GM23338 (cell line): Measurements from ENCODE around the gene CDH23. TPM values are rescaled to one million over a fixed set of nuclear protein-coding genes. Genes with fewer than 3 reads are reported as not detected.

ENCODE experiments used
- ATAC-seq: fragments of 200-7000 bp; cut with Tn5 transposase; 3 replicates; pipeline ENCODE4 v1.9.1; 2020
- DNase-seq: peaks from one replicate; pipeline ENCODE4 v3.0.0-alpha.2; 2015; ENCODE audit warnings: low spot score
- H2AFZ ChIP-seq: fragments of 200-600 bp; sonication (generic); 2 replicates; pipeline ENCODE4 v1.8.0; 2016; ENCODE audit warnings: antibody characterized with exemption, mild to moderate bottlenecking, moderate library complexity
- H3F3A ChIP-seq: fragments of 200-600 bp; sonication (generic); replicated peaks from 2 replicates; pipeline ENCODE4 v1.8.0; 2017; ENCODE audit warnings: antibody characterized with exemption, mixed run types, low read depth
- H3K27ac ChIP-seq: fragments of 200-600 bp; sonication (generic); 2 replicates; pipeline ENCODE4 v1.6.1; 2016; ENCODE audit warnings: low read depth
- H3K27me3 ChIP-seq: fragments of 200-600 bp; sonication (generic); 2 replicates; pipeline ENCODE4 v1.8.0; 2016; ENCODE audit warnings: mild to moderate bottlenecking, mixed run types, moderate library complexity; ENCODE audit not compliant: insufficient read depth
- H3K36me3 ChIP-seq: fragments of 200-600 bp; sonication (generic); 2 replicates; pipeline ENCODE4 v1.8.0; 2016; ENCODE audit warnings: mild to moderate bottlenecking; ENCODE audit not compliant: insufficient read depth
- H3K4me1 ChIP-seq: fragments of 200-600 bp; sonication (generic); 2 replicates; pipeline ENCODE4 v1.8.0; 2016; ENCODE audit warnings: mild to moderate bottlenecking, moderate library complexity; ENCODE audit not compliant: insufficient read depth
- H3K4me2 ChIP-seq: fragments of 200-600 bp; sonication (generic); 2 replicates; pipeline ENCODE4 v1.7.1; 2017; ENCODE audit warnings: mixed run types
- H3K4me3 ChIP-seq: fragments of 200-600 bp; sonication (generic); 2 replicates; pipeline ENCODE4 v1.6.1; 2016; ENCODE audit warnings: mixed run types
- H3K79me2 ChIP-seq: fragments of 200-600 bp; sonication (generic); replicated peaks from 2 replicates; pipeline ENCODE4 v1.8.0; 2017; ENCODE audit warnings: mild to moderate bottlenecking; ENCODE audit not compliant: insufficient read depth
- H3K9me2 ChIP-seq: fragments of 200-600 bp; sonication (generic); 2 replicates; pipeline ENCODE4 v1.8.0; 2017; ENCODE audit not compliant: insufficient read depth
- H4K20me1 ChIP-seq: fragments of 200-600 bp; sonication (generic); replicated peaks from 2 replicates; pipeline ENCODE4 v1.8.0; 2017; ENCODE audit warnings: mild to moderate bottlenecking; ENCODE audit not compliant: insufficient read depth
- H3K27ac Mint-ChIP-seq: 2 replicates; pipeline ENCODE4 v1.8.0; 2020; ENCODE audit warnings: inconsistent platforms, mild to moderate bottlenecking, moderate library complexity, mixed read lengths
- H3K27me3 Mint-ChIP-seq: 3 replicates; pipeline ENCODE4 v1.8.0; 2022; ENCODE audit warnings: low read depth, mild to moderate bottlenecking, moderate library complexity, mixed read lengths, inconsistent platforms; ENCODE audit not compliant: insufficient read depth, poor library complexity
- H3K36me3 Mint-ChIP-seq: 3 replicates; pipeline ENCODE4 v1.8.0; 2021; ENCODE audit warnings: low read depth, mild to moderate bottlenecking, inconsistent platforms, moderate library complexity, mixed read lengths
- H3K4me1 Mint-ChIP-seq: 3 replicates; pipeline ENCODE4 v1.8.0; 2020; ENCODE audit warnings: mild to moderate bottlenecking, inconsistent platforms, mixed read lengths
- H3K4me3 Mint-ChIP-seq: 3 replicates; pipeline ENCODE4 v1.8.0; 2021; ENCODE audit warnings: moderate library complexity, mild to moderate bottlenecking, inconsistent platforms, mixed read lengths
- H3K9me3 Mint-ChIP-seq: 3 replicates; pipeline ENCODE4 v1.8.0; 2020; ENCODE audit warnings: moderate library complexity, mild to moderate bottlenecking, inconsistent platforms, mixed read lengths
- CREB1 ChIP-seq: fragments of 250-450 bp; sonication (Bioruptor Pico); IDR thresholded peaks from 2 replicates; pipeline ENCODE4 v1.5.0; 2020; ENCODE audit warnings: low read depth, mild to moderate bottlenecking, moderate library complexity
- EZH2 ChIP-seq: fragments of 200-600 bp; sonication (generic); IDR thresholded peaks from one replicate; pipeline ENCODE4 v1.8.0; 2017; ENCODE audit warnings: antibody characterized with exemption, mild to moderate bottlenecking, low read depth; ENCODE audit not compliant: unreplicated experiment
- EZH2phosphoT487 ChIP-seq: fragments of 200-600 bp; sonication (generic); IDR thresholded peaks from one replicate; pipeline ENCODE4 v1.8.1; 2018; ENCODE audit warnings: antibody characterized with exemption; ENCODE audit not compliant: unreplicated experiment
- JUNB ChIP-seq: IDR thresholded peaks from one replicate; pipeline ENCODE4 v1.6.1; 2016; ENCODE audit warnings: antibody characterized with exemption; ENCODE audit not compliant: unreplicated experiment
- POLR2AphosphoS5 ChIP-seq: IDR thresholded peaks from 2 replicates; pipeline ENCODE4 v1.6.1; 2016; ENCODE audit warnings: antibody characterized with exemption, low read depth
- STAT1 ChIP-seq: IDR thresholded peaks from one replicate; pipeline ENCODE4 v1.6.1; 2016; ENCODE audit warnings: antibody characterized with exemption; ENCODE audit not compliant: unreplicated experiment
- ZNF114 ChIP-seq: fragments of 250-450 bp; sonication (Bioruptor Pico); IDR thresholded peaks from 2 replicates; pipeline ENCODE4 v1.5.0; 2020; ENCODE audit warnings: mild to moderate bottlenecking, moderate library complexity
- ZNF331 ChIP-seq: fragments of 250-450 bp; sonication (Bioruptor Pico); IDR thresholded peaks from 2 replicates; pipeline ENCODE4 v1.5.0; 2020; ENCODE audit warnings: low read depth, mild to moderate bottlenecking, moderate library complexity
- polyA plus RNA-seq: library from polyadenylated mRNA; unstranded; fragments of >200 nt; fragmentation: Nextera tagmentation; extraction: Ambion mirVana; gene quantifications from 2 replicates; pipeline ENCODE4 v1.2.1, GENCODE V29; 2016
- total RNA-seq: library from RNA; depleted of rRNA; stranded (reverse); fragments of >200 nt; shearing (Covaris generic); gene quantifications from 2 replicates; pipeline ENCODE4 v1.2.3, GENCODE V29; 2014
- TF ChIP-seq, protein P1 (sequence below): IDR thresholded peaks from 2 replicates; pipeline ENCODE4 v1.6.1; 2016; ENCODE audit warnings: antibody characterized with exemption
- TF ChIP-seq, protein P2 (sequence below): fragments of 250-450 bp; sonication (Bioruptor Pico); IDR thresholded peaks from 2 replicates; pipeline ENCODE4 v1.5.0; 2020; ENCODE audit warnings: mild to moderate bottlenecking, moderate library complexity
- TF ChIP-seq, protein P3 (sequence below), 2 experiments: fragments of 200-600 bp in 1 of 2; sonication (generic) in 1 of 2; conservative IDR thresholded peaks; 2 replicates each; pipeline versions ENCODE4 v1.5.1 to v1.6.1; 2016 to 2017; ENCODE audit warnings: antibody characterized with exemption in 2 of 2, low read depth in 2 of 2, mild to moderate bottlenecking in 2 of 2, moderate library complexity in 1 of 2

Gene CDH23
- total and polyA plus RNA-seq, 2 experiments from 2014 or later, result 0.95 to 4.3 TPM

DNA sequence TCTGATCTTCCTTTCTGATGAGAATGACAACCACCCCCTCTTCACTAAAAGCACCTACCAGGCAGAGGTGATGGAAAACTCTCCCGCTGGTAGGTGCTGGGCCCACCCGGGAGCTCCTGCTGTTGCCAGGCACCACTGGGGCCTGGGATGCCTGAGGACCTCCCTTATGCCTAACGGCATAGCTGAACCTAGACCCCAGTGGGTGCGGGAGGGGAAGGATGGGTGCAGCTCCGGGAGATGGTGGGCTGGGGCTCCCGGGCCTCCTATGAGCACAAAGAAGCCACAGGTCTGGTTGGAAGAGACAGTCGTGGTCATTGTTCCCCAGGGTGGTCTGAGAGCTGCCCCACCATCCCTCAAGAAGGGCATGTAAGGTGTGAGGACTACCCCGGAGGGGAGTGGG is 392.2 kb downstream of the CDH23 start (continued):
- no peak for TF ChIP-seq EZH2
- no peak for TF ChIP-seq ZNF114
- no peak for TF ChIP-seq JUNB
- TF ChIP-seq, protein P1, sequence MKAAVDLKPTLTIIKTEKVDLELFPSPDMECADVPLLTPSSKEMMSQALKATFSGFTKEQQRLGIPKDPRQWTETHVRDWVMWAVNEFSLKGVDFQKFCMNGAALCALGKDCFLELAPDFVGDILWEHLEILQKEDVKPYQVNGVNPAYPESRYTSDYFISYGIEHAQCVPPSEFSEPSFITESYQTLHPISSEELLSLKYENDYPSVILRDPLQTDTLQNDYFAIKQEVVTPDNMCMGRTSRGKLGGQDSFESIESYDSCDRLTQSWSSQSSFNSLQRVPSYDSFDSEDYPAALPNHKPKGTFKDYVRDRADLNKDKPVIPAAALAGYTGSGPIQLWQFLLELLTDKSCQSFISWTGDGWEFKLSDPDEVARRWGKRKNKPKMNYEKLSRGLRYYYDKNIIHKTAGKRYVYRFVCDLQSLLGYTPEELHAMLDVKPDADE, result no peak

DNA sequence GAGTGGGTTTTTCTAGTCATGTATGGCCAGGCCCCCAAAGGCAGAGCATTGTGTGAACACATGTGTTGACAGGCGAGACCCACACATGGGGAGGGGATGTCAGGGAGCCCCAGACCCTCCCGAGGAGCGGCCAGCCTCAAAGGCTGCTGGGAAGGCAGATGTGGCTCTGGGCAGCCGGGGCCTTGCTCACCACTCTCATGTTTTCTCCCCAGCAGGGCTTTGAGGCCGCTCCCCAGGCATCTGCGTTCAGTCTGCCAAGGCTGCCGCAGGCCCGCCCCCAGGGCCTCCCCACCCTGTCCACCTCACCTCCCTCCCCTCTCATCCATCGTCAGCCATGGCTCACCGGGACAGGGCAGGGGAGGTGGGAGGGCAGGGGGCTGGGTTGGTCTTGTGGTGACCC is 393.2 kb downstream of the CDH23 start:
- Mint-ChIP-seq H3K36me3 (no peaks in the 10 kb centered on the region), H3K4me1 (no peaks in the 10 kb centered on the region), H3K27me3 (peaks cover 15% of the 10 kb centered on the region), H3K4me3 (no peak overlapping the region), H3K27ac (no peak overlapping the region), H3K9me3 (no peaks in the 10 kb centered on the region; the same call in 2 of the 3 replicates)
- no peaks in the 10 kb centered on the region for H3K36me3 ChIP-seq
- H3K4me3 ChIP-seq, result no peak overlapping the region
- H3K9me2 ChIP-seq, result no peaks in the 10 kb centered on the region
- H2AFZ ChIP-seq, result no peak overlapping the region
- H3K27me3 ChIP-seq, result no peaks in the 10 kb centered on the region
- no peak overlapping the region for H3K27ac ChIP-seq
- no peaks in the 10 kb centered on the region for H3K4me1 ChIP-seq
- DNase-seq (no peak), ATAC-seq (no peak)
- H4K20me1 ChIP-seq, result no peaks in the 10 kb centered on the region
- no peak overlapping the region for H3K4me2 ChIP-seq
- no peaks in the 10 kb centered on the region for H3K79me2 ChIP-seq
- no peaks in the 10 kb centered on the region for H3F3A ChIP-seq
- TF ChIP-seq JUNB, result no peak
- TF ChIP-seq, protein P1, result no peak
- TF ChIP-seq, protein P2, sequence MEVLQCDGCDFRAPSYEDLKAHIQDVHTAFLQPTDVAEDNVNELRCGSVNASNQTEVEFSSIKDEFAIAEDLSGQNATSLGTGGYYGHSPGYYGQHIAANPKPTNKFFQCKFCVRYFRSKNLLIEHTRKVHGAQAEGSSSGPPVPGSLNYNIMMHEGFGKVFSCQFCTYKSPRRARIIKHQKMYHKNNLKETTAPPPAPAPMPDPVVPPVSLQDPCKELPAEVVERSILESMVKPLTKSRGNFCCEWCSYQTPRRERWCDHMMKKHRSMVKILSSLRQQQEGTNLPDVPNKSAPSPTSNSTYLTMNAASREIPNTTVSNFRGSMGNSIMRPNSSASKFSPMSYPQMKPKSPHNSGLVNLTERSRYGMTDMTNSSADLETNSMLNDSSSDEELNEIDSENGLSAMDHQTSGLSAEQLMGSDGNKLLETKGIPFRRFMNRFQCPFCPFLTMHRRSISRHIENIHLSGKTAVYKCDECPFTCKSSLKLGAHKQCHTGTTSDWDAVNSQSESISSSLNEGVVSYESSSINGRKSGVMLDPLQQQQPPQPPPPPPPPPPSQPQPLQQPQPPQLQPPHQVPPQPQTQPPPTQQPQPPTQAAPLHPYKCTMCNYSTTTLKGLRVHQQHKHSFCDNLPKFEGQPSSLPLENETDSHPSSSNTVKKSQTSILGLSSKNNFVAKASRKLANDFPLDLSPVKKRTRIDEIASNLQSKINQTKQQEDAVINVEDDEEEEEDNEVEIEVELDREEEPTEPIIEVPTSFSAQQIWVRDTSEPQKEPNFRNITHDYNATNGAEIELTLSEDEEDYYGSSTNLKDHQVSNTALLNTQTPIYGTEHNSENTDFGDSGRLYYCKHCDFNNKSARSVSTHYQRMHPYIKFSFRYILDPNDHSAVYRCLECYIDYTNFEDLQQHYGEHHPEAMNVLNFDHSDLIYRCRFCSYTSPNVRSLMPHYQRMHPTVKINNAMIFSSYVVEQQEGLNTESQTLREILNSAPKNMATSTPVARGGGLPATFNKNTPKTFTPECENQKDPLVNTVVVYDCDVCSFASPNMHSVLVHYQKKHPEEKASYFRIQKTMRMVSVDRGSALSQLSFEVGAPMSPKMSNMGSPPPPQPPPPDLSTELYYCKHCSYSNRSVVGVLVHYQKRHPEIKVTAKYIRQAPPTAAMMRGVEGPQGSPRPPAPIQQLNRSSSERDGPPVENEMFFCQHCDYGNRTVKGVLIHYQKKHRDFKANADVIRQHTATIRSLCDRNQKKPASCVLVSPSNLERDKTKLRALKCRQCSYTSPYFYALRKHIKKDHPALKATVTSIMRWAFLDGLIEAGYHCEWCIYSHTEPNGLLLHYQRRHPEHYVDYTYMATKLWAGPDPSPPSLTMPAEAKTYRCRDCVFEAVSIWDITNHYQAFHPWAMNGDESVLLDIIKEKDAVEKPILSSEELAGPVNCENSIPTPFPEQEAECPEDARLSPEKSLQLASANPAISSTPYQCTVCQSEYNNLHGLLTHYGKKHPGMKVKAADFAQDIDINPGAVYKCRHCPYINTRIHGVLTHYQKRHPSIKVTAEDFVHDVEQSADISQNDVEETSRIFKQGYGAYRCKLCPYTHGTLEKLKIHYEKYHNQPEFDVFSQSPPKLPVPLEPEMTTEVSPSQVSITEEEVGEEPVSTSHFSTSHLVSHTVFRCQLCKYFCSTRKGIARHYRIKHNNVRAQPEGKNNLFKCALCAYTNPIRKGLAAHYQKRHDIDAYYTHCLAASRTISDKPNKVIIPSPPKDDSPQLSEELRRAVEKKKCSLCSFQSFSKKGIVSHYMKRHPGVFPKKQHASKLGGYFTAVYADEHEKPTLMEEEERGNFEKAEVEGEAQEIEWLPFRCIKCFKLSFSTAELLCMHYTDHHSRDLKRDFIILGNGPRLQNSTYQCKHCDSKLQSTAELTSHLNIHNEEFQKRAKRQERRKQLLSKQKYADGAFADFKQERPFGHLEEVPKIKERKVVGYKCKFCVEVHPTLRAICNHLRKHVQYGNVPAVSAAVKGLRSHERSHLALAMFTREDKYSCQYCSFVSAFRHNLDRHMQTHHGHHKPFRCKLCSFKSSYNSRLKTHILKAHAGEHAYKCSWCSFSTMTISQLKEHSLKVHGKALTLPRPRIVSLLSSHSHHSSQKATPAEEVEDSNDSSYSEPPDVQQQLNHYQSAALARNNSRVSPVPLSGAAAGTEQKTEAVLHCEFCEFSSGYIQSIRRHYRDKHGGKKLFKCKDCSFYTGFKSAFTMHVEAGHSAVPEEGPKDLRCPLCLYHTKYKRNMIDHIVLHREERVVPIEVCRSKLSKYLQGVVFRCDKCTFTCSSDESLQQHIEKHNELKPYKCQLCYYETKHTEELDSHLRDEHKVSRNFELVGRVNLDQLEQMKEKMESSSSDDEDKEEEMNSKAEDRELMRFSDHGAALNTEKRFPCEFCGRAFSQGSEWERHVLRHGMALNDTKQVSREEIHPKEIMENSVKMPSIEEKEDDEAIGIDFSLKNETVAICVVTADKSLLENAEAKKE (CRISPR knock-in tag), result no peak
- no peak for TF ChIP-seq CREB1
- TF ChIP-seq EZH2phosphoT487, result no peak
- TF ChIP-seq POLR2AphosphoS5, result no peak
- TF ChIP-seq EZH2, result no peak
- no peak for TF ChIP-seq STAT1
- TF ChIP-seq ZNF114, result no peak
- TF ChIP-seq, protein P3, sequence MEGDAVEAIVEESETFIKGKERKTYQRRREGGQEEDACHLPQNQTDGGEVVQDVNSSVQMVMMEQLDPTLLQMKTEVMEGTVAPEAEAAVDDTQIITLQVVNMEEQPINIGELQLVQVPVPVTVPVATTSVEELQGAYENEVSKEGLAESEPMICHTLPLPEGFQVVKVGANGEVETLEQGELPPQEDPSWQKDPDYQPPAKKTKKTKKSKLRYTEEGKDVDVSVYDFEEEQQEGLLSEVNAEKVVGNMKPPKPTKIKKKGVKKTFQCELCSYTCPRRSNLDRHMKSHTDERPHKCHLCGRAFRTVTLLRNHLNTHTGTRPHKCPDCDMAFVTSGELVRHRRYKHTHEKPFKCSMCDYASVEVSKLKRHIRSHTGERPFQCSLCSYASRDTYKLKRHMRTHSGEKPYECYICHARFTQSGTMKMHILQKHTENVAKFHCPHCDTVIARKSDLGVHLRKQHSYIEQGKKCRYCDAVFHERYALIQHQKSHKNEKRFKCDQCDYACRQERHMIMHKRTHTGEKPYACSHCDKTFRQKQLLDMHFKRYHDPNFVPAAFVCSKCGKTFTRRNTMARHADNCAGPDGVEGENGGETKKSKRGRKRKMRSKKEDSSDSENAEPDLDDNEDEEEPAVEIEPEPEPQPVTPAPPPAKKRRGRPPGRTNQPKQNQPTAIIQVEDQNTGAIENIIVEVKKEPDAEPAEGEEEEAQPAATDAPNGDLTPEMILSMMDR (conservative IDR thresholded peaks at IDR 0.05; ENCODE audit: low read depth in 2 of 2), result no peak
- no peak for TF ChIP-seq ZNF331 (CRISPR knock-in tag)
